Measurements from ENCODE around the gene VPS51. TPM values are rescaled to one million over a fixed set of nuclear protein-coding genes. Genes with fewer than 3 reads are reported as not detected.

Gene VPS51
- total and polyA plus RNA-seq, 9 of the 15 experiments (the other 6 are each of a cell fraction or from before 2014, with no cell fraction given): 1.8 to 143 (median 46.8) TPM

DNA sequence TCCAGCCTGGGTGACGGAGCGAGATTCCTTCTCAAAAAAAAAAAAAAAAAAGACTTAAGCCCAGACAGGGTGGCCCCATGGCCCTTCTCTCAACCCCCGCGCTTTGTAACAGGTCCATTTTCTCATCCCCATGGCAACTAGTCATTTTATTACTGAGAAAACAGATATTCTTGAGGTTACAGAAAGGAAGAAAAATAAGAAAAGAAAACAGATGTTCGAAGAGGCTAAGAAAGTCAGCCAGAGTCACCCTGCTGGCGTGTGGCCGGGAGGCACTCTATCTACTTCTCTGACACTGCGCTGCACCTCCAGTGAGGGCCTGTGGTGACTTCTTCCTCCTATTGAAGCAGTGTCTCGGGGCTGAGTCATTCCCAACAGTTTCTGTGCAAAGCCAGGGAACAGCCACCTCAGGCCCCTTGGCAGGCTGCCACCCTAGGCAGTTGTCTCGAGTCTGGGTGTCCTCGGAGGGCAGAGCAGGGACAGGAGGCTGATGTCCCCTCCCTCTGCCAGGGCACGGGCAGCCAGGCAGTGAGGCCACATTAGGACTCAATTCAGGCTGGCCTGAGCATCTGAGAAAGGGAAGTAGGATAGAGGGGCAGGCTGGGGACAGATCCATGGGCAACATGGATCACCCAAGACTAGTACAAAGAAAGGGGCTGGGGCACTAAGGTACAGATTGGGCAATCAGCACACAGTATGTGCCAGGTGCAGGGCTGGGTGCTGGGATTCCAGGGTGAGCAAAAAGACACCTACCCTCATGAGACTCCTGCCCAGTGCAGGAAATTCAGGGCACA is 54.7 kb downstream of the VPS51 start (continued):
- TF ChIP-seq, protein P1, sequence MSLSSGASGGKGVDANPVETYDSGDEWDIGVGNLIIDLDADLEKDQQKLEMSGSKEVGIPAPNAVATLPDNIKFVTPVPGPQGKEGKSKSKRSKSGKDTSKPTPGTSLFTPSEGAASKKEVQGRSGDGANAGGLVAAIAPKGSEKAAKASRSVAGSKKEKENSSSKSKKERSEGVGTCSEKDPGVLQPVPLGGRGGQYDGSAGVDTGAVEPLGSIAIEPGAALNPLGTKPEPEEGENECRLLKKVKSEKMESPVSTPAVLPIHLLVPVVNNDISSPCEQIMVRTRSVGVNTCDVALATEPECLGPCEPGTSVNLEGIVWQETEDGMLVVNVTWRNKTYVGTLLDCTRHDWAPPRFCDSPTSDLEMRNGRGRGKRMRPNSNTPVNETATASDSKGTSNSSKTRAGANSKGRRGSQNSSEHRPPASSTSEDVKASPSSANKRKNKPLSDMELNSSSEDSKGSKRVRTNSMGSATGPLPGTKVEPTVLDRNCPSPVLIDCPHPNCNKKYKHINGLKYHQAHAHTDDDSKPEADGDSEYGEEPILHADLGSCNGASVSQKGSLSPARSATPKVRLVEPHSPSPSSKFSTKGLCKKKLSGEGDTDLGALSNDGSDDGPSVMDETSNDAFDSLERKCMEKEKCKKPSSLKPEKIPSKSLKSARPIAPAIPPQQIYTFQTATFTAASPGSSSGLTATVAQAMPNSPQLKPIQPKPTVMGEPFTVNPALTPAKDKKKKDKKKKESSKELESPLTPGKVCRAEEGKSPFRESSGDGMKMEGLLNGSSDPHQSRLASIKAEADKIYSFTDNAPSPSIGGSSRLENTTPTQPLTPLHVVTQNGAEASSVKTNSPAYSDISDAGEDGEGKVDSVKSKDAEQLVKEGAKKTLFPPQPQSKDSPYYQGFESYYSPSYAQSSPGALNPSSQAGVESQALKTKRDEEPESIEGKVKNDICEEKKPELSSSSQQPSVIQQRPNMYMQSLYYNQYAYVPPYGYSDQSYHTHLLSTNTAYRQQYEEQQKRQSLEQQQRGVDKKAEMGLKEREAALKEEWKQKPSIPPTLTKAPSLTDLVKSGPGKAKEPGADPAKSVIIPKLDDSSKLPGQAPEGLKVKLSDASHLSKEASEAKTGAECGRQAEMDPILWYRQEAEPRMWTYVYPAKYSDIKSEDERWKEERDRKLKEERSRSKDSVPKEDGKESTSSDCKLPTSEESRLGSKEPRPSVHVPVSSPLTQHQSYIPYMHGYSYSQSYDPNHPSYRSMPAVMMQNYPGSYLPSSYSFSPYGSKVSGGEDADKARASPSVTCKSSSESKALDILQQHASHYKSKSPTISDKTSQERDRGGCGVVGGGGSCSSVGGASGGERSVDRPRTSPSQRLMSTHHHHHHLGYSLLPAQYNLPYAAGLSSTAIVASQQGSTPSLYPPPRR (CRISPR knock-in tag; IDR thresholded peaks at IDR 0.05; ENCODE audit: borderline replicate concordance): no peak
- no peak for TF ChIP-seq PHB2 (IDR thresholded peaks at IDR 0.05; ENCODE audit: low read depth)
- TF ChIP-seq, protein P2, sequence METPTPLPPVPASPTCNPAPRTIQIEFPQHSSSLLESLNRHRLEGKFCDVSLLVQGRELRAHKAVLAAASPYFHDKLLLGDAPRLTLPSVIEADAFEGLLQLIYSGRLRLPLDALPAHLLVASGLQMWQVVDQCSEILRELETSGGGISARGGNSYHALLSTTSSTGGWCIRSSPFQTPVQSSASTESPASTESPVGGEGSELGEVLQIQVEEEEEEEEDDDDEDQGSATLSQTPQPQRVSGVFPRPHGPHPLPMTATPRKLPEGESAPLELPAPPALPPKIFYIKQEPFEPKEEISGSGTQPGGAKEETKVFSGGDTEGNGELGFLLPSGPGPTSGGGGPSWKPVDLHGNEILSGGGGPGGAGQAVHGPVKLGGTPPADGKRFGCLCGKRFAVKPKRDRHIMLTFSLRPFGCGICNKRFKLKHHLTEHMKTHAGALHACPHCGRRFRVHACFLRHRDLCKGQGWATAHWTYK (CRISPR knock-in tag; IDR thresholded peaks at IDR 0.05): no peak
- no peak for TF ChIP-seq HLTF (IDR thresholded peaks at IDR 0.05)
- peak; percentile 57 for TF ChIP-seq SMAD4 (CRISPR knock-in tag; conservative IDR thresholded peaks at IDR 0.05)
- TF ChIP-seq CAMTA2 (CRISPR knock-in tag; conservative IDR thresholded peaks at IDR 0.05): no peak
- no peak for TF ChIP-seq FOXK1 (CRISPR knock-in tag; IDR thresholded peaks at IDR 0.05; ENCODE audit: borderline replicate concordance)
- no peak for TF ChIP-seq CEBPG (CRISPR knock-in tag; IDR thresholded peaks at IDR 0.05)
- TF ChIP-seq CEBPG (tag; conservative IDR thresholded peaks at IDR 0.05 in 1 of 2, IDR thresholded peaks at IDR 0.05 in 1 of 2): peak in 1 of 2 experiments; percentile 54; a peak in 1 of 4 replicates
- TF ChIP-seq, protein P3, sequence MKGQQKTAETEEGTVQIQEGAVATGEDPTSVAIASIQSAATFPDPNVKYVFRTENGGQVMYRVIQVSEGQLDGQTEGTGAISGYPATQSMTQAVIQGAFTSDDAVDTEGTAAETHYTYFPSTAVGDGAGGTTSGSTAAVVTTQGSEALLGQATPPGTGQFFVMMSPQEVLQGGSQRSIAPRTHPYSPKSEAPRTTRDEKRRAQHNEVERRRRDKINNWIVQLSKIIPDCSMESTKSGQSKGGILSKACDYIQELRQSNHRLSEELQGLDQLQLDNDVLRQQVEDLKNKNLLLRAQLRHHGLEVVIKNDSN (CRISPR knock-in tag; IDR thresholded peaks at IDR 0.05): 0 out of 2 replicates have a peak, but pooled peaks have one; percentile 17
- no peak for TF ChIP-seq ZC3H8 (IDR thresholded peaks at IDR 0.05)
- no peak for TF ChIP-seq DIDO1 (tag; IDR thresholded peaks at IDR 0.05; ENCODE audit: low read depth)
- no peak for TF ChIP-seq MCM3 (IDR thresholded peaks at IDR 0.05)
- no peak for TF ChIP-seq GATA2 (CRISPR knock-in tag; IDR thresholded peaks at IDR 0.05)
- TF ChIP-seq, protein P4, sequence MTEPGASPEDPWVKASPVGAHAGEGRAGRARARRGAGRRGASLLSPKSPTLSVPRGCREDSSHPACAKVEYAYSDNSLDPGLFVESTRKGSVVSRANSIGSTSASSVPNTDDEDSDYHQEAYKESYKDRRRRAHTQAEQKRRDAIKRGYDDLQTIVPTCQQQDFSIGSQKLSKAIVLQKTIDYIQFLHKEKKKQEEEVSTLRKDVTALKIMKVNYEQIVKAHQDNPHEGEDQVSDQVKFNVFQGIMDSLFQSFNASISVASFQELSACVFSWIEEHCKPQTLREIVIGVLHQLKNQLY (CRISPR knock-in tag; conservative IDR thresholded peaks at IDR 0.05): no peak
- no peak for TF ChIP-seq LARP7 (IDR thresholded peaks at IDR 0.05)

Data from K562 (cell line).